A549 (cell line): Measurements from ENCODE around the gene CAPN14.

Experiments used
- CEBPB ChIP-seq, 2 experiments: fragments of >200 bp in 1 of 2; sonication (Bioruptor Twin) in 1 of 2; formaldehyde crosslinking in 1 of 2; IDR thresholded peaks; 2 replicates each; pipeline ENCODE4 v1.6.1; 2012 to 2016
- CHD2 ChIP-seq: fragments of 150-350 bp; IDR thresholded peaks from 2 replicates; pipeline ENCODE4 v1.6.1; 2014; ENCODE audit warnings: low read length; ENCODE audit not compliant: partially characterized antibody
- CTCF ChIP-seq: fragments of >200 bp; sonication (Bioruptor Twin); formaldehyde crosslinking; IDR thresholded peaks from 3 replicates; pipeline ENCODE4 v1.5.1; 2016
- MAX ChIP-seq: IDR thresholded peaks from 2 replicates; pipeline ENCODE4 v1.6.1; 2012
- POLR2A ChIP-seq: IDR thresholded peaks from 2 replicates; pipeline ENCODE4 v1.6.1; 2012; ENCODE audit warnings: mild to moderate bottlenecking, low read length
- USF2 ChIP-seq: fragments of 450-650 bp; IDR thresholded peaks from 2 replicates; pipeline ENCODE4 v1.6.1; 2014; ENCODE audit warnings: antibody characterized with exemption

- TF ChIP-seq MAX (no peak), CEBPB (IDR thresholded peaks at IDR 0.05) (no peak), CTCF (no peak), POLR2A (no peak), CHD2 (no peak), USF2 (no peak)
Measured at GRCh38 chr2:31192851-31193392, 24.4 kb downstream of the CAPN14 start.
